D341Med (cell line): ENCODE results near the gene PCDHA1.
"Not testable (repeated sequence)": the region's sequence is repeated elsewhere in the genome, so short reads cannot be mapped to it uniquely, and the experiment has no call there.

Source experiments
- DNase-seq: peaks from one replicate; pipeline ENCODE4 v3.0.0; 2012; ENCODE audit warnings: low spot score

The PCDHA1 gene

DNA sequence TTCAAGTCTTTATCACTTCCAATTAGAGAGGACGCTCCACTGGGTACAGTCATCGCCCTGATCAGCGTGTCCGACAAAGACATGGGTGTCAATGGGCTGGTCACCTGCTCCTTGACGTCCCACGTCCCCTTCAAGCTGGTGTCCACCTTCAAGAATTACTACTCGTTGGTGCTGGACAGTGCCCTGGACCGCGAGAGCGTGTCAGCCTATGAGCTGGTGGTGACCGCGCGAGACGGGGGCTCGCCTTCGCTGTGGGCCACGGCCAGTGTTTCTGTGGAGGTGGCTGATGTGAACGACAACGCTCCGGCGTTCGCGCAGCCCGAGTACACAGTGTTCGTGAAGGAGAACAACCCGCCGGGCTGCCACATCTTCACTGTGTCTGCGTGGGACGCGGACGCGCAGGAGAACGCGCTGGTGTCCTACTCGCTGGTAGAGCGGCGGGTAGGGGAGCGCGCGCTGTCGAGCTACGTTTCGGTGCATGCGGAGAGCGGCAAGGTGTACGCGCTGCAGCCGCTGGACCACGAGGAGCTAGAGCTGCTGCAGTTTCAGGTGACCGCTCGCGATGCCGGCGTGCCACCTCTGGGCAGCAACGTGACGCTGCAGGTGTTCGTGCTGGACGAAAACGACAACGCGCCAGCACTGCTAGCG is 22.4 kb downstream of the PCDHA1 start:
- not testable (repeated sequence) for DNase-seq

DNA sequence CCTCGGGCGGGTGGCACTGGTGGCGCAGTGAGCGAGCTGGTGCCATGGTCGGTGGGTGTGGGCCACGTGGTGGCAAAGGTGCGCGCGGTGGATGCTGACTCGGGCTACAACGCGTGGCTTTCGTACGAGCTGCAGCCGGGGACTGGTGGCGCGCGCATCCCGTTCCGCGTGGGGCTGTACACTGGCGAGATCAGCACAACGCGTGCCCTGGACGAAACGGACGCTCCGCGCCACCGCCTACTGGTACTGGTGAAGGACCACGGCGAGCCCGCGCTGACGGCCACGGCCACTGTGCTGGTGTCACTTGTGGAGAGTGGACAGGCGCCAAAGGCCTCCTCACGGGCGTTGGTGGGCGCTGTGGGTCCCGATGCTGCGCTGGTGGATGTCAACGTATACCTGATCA is 22.9 kb downstream of the PCDHA1 start:
- no peak for DNase-seq

- no peak for DNase-seq
Measured at GRCh38 chr5:140821375-140822280, 35.7 kb downstream of the PCDHA1 start, which contains the start of gene PCDHA5. PCDHA5 (plus strand) TSS chr5:140821613.

GRCh38 chr5:140822281-140822629 is 36.3 kb downstream of the PCDHA1 start:
- no peak for DNase-seq

- not testable (repeated sequence) for DNase-seq
Measured at GRCh38 chr5:140822969-140823368, 37.0 kb downstream of the PCDHA1 start.

- DNase-seq, result no peak
Measured at GRCh38 chr5:140823475-140823874, 37.5 kb downstream of the PCDHA1 start.

- DNase-seq, result no peak
Measured at GRCh38 chr5:140827704-140828361, 41.9 kb downstream of the PCDHA1 start, which contains the start of gene PCDHA6. PCDHA6 (plus strand) TSS chr5:140827960; CDS start chr5:140828092, 132 bp downstream.

DNA sequence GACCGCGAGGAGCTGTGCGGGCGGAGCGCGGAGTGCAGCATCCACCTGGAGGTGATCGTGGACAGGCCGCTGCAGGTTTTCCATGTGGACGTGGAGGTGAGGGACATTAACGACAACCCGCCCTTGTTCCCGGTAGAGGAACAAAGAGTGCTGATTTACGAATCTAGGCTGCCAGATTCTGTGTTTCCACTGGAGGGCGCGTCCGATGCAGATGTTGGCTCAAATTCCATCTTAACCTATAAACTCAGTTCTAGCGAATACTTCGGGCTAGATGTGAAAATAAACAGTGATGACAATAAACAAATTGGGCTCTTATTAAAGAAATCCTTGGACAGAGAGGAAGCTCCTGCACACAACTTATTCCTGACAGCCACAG is 42.4 kb downstream of the PCDHA1 start:
- no peak for DNase-seq

GRCh38 chr5:140829511-140830501 is 43.9 kb downstream of the PCDHA1 start:
- not testable (repeated sequence) for DNase-seq

DNA sequence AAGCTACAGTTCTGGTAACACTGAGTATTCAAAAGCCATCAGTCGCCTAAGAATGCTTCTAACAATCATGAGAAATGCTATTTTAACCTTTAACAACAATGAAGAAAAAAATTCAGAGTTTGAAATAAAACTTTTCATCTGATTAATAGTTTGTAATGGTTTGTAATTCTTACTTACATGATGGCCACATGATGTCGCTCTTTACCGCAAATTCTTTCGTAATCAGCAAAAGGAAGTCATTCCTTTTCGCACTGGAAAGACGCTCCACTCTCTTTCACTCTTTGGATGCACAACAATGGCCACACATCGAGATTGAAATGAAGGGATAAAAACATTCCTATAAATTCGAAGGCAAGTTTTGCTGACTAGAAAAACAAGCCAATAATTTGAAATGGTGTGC is 48.1 kb downstream of the PCDHA1 start, which contains the start of gene PCDHA7:
PCDHA7 (plus strand) TSS at position 277 of the 400 bp plus-strand sequence; CDS start at position 392, 115 bp downstream.
- DNase-seq, result no peak

DNA sequence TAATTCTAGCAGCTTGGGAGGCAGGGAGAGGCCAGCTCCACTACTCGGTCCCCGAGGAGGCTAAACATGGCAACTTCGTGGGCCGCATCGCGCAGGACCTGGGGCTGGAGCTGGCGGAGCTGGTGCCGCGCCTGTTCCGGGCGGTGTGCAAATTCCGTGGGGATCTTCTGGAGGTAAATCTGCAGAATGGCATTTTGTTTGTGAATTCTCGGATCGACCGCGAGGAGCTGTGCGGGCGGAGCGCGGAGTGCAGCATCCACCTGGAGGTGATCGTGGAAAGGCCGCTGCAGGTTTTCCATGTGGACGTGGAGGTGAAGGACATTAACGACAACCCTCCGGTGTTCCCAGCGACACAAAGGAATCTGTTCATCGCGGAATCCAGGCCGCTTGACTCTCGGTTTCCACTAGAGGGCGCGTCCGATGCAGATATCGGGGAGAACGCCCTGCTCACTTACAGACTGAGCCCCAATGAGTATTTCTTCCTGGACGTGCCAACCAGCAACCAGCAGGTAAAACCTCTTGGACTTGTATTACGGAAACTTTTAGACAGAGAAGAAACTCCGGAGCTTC is 48.6 kb downstream of the PCDHA1 start:
- DNase-seq, result not testable (repeated sequence)

DNA sequence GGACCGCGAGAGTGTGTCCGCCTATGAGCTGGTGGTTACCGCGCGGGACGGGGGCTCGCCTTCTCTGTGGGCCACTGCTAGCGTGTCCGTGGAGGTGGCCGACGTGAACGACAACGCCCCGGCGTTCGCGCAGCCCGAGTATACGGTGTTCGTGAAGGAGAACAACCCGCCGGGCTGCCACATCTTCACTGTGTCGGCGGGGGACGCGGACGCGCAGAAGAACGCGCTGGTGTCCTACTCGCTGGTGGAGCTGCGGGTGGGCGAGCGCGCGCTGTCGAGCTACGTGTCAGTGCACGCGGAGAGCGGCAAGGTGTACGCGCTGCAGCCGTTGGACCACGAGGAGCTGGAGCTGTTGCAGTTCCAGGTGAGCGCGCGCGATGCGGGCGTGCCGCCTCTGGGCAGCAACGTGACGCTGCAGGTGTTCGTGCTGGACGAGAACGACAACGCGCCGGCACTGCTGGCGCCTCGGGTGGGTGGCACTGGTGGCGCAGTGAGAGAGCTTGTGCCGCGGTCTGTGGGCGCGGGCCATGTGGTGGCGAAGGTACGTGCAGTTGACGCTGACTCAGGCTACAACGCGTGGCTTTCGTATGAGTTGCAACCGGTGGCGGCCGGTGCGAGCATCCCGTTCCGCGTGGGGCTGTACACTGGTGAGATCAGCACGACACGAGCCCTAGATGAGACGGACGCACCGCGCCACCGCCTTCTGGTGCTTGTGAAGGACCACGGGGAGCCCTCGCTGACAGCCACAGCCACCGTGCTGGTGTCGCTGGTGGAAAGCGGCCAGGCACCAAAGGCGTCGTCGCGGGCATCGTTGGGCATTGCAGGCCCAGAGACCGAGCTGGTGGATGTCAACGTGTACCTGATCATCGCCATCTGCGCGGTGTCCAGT is 49.9 kb downstream of the PCDHA1 start:
- DNase-seq, result no peak

GRCh38 chr5:140840978-140841962 is 55.3 kb downstream of the PCDHA1 start, which contains the start of gene PCDHA8:
PCDHA8 (plus strand) TSS chr5:140841187; CDS start chr5:140841322, 135 bp downstream.
- no peak for DNase-seq

DNA sequence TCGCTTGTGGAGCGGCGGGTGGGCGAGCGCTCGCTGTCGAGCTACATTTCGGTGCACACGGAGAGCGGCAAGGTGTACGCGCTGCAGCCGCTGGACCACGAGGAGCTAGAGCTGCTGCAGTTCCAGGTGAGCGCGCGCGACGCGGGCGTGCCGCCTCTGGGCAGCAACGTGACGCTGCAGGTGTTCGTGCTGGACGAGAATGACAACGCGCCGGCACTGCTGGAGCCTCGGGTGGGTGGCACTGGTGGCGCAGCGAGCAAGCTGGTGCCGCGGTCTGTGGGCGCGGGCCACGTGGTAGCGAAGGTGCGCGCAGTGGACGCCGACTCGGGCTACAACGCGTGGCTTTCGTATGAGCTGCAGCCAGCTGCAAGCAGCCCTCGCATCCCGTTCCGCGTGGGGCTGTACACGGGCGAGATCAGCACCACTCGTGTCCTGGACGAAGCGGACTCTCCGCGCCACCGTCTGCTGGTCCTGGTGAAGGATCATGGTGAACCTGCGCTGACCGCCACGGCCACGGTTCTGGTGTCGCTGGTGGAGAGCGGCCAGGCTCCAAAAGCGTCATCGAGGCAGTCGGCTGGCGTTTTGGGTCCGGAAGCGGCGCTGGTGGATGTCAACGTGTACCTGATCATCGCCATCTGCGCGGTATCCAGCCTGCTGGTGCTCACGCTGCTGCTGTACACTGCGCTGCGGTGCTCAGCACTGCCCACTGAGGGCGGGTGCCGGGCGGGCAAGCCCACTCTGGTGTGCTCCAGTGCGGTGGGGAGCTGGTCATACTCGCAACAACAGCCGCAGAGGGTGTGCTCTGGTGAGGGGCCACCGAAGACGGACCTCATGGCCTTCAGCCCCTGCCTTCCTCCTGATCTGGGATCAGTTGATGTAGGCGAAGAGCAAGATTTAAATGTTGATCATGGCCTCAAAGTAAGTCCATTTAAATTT is 57.1 kb downstream of the PCDHA1 start:
- DNase-seq, result no peak

DNA sequence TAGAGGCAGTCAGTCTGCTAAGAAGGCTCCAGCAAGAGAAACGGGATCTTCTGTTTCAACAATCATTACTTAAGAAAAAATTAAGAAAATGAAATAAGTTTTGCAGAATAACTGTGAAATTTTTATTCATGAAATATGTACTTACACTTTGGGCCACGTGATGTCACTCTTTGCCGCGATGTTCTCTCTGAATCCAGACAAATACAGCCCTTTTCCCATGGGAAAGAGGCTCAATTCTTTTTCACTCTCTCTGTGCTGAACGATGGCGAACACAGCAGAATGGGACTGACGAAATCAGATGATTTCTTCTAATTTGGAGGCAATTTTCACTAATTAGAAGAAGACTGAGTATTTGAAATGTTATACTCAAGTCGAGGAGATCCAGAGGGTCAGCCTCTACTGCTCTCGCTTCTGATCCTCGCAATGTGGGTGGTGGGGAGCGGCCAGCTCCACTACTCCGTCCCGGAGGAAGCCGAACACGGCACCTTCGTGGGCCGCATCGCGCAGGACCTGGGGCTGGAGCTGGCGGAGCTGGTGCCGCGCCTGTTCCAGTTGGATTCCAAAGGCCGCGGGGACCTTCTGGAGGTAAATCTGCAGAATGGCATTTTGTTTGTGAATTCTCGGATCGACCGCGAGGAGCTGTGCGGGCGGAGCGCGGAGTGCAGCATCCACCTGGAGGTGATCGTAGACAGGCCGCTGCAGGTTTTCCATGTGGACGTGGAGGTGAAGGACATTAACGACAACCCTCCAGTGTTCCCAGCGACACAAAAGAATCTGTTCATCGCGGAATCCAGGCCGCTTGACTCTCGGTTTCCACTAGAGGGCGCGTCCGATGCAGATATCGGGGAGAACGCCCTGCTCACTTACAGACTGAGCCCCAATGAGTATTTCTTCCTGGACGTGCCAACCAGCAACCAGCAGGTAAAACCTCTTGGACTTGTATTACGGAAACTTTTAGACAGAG is 62.5 kb downstream of the PCDHA1 start, which contains the start of gene PCDHA9:
PCDHA9 (plus strand) TSS at position 244 of the 964 bp plus-strand sequence; CDS start at position 358, 114 bp downstream.
- DNase-seq, result not testable (repeated sequence)
